ENCODE results near the gene DRAM1. TPM values are rescaled to one million over a fixed set of nuclear protein-coding genes. Genes with fewer than 3 reads are reported as not detected.

The DRAM1 gene
- total RNA-seq, 2 experiments from 2014 or later, result 4.1 to 4.9 TPM

DNA sequence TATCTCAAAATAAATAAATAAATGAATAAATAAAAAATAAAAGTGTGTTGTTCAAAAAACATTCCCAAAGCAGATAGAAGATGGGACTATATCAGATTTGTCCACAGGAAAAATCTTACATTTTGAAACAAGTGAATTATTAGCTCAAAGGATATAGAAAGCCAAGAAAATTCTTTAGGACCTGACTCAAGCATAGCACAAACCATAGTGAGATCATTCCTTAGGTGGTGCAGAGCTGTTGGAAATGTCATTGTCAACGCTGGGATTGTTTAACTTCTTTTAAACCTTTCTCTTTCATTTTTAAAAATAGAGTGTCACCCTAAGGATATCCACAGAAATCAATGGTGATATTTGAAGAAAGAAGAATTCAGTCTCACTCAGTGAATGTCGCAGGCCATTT is 43.5 kb downstream of the DRAM1 start:
- CTCF ChIA-PET, result no interaction called here
- no peak for DNase-seq
- intact Hi-C loops (cut with micrococcal nuclease), result no loop called here
- Mint-ChIP-seq H3K9me3 (no peaks in the 10 kb centered on the region), H3K27me3 (ENCODE audit: low read depth) (peaks cover 2% of the 10 kb centered on the region), H3K36me3 (ENCODE audit: low read depth) (peaks cover 3% of the 10 kb centered on the region), H3K27ac (no peak overlapping the region), H3K4me3 (no peak overlapping the region), H3K4me1 (ENCODE audit: low read depth) (peaks cover 10% of the 10 kb centered on the region)

DNA sequence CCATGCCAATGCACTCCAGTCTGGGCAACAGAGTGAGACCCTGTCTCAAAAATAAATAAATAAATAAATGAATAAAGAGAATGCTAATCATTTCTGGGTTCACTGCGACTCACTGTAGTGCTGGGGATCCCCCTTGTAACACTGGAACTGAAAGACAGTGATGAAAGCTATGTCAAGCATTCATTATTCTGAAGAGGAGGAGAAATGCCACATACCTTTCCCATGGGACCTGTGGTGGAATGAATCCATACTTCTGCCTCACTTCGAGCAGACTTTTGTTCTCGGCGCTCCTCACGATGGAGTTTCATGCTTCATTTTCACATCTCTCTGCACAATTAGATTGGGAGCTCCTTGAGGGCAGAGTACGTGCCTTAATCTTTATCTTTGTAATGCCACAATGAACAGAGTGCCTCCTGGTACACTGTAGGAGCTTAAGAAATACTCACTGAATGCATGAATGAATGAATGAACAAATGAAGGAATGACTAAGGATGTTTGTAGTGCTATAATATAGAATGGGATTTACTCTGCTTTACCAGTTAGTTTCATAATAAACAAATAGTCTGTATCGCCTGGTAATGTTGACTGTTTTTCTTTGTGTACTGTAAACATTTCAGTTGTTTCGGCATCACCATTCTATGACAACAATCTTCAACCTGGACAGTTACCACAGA is 45.8 kb downstream of the DRAM1 start:
- DNase-seq, result no peak
- Mint-ChIP-seq H3K27ac (no peak overlapping the region), H3K9me3 (no peaks in the 10 kb centered on the region), H3K36me3 (ENCODE audit: low read depth) (peaks cover 3% of the 10 kb centered on the region), H3K4me1 (ENCODE audit: low read depth) (peaks cover 4% of the 10 kb centered on the region), H3K27me3 (ENCODE audit: low read depth) (peaks cover 2% of the 10 kb centered on the region), H3K4me3 (no peak overlapping the region)
- intact Hi-C loops (cut with micrococcal nuclease), result no loop called here
- CTCF ChIA-PET, result no interaction called here

DNA sequence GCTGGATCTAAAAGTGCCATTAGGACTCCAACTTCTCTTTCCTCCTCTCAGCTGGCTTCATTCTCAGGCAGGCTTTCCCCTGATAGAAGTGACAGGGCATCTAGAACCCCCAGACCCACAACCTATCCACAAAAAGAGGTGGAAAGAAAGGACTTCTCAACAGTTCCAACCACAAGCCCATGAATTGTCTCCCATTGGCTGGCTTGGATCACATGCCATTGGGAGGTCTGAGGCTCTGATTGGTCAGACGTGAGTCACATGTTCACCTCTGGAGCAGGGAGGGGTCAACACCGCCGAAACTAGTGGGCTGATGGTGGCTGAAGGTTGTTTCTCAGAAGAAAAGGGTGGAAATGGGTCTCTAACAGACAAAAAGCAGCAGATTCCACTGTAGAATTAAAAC is 47.2 kb downstream of the DRAM1 start:
- H3K27ac Mint-ChIP-seq, result no peak overlapping the region
- peaks cover 2% of the 10 kb centered on the region for H3K27me3 Mint-ChIP-seq (ENCODE audit: low read depth)
- H3K4me1 Mint-ChIP-seq (ENCODE audit: low read depth), result peaks cover 4% of the 10 kb centered on the region
- no peaks in the 10 kb centered on the region for H3K9me3 Mint-ChIP-seq
- H3K4me3 Mint-ChIP-seq, result no peak overlapping the region
- no peak for DNase-seq
- intact Hi-C loops (cut with micrococcal nuclease), result no loop called here
- peaks cover 3% of the 10 kb centered on the region for H3K36me3 Mint-ChIP-seq (ENCODE audit: low read depth)
- CTCF ChIA-PET, result no interaction called here

DNA sequence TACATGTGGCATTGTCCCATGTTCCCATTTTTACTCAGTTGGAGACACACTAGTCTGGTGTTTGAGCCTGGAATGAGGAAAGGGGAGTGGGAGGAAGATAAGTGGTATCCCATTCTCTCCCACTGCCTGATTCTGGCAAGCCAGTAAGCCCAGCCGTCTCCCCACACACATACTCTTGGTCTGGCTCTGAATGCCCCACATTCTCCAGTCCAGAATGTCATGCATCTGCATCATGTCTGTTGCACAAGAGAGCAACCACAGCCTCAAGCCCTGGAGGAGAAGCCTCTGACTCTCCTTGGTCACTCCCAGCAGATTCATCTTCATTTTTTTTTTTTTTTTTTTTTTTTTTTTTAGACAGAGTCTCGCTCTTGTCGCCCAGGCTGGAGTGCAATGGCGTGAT is 48.0 kb downstream of the DRAM1 start:
- no peaks in the 10 kb centered on the region for H3K9me3 Mint-ChIP-seq
- H3K27me3 Mint-ChIP-seq (ENCODE audit: low read depth), result peaks cover 2% of the 10 kb centered on the region
- H3K4me1 Mint-ChIP-seq (ENCODE audit: low read depth), result peaks cover 4% of the 10 kb centered on the region

DNA sequence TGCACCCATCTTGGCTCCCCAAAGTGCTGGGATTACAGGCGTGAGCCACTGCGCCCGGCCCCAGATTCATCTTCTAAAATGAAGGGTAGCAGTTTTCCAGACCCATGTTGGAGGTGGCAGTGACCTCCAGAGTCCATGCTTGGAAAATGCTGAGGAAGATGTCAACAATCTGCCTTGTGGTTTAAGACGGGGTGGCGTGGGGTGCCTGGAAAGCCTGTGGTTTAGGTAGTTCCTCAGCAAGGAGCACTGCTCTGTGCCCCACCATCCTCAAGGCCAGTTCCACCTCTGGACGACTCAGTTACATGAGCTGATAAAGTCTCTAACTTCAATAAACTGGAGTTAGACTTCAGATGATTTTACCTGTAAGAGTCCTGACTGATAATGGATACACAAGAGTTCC is 48.6 kb downstream of the DRAM1 start:
- Mint-ChIP-seq H3K4me3 (no peak overlapping the region), H3K27me3 (ENCODE audit: low read depth) (peaks cover 5% of the 10 kb centered on the region)
- CTCF ChIA-PET, result no interaction called here

More for the DNA sequence above, 48.0 kb downstream of the DRAM1 start:
- Mint-ChIP-seq H3K4me3 (no peak overlapping the region), H3K36me3 (ENCODE audit: low read depth) (peaks cover 1% of the 10 kb centered on the region), H3K27ac (no peak overlapping the region)
- intact Hi-C loops (cut with micrococcal nuclease), result no loop called here
- CTCF ChIA-PET, result no interaction called here
- DNase-seq, result no peak

DNA sequence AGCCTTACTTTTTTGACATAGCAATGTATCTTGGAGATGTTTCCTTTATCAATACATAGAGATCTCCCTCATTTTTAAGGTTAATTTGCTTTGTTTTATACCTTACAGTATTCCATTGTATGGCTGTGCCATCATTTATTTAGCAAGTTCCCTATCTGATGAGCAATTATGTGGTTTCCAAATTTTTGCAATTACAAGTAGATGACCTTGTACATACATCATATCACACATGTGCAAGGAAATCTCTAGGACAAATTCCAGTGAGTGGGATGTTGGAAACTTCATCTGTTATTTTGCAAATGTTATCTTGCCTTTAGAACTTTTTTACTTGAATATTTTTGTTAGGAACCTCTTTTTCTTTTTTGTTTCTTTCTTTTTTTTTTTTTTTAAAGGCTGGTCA is 49.7 kb downstream of the DRAM1 start:
- H3K9me3 Mint-ChIP-seq, result no peaks in the 10 kb centered on the region
- DNase-seq, result no peak
- peaks cover 4% of the 10 kb centered on the region for H3K4me1 Mint-ChIP-seq (ENCODE audit: low read depth)
- H3K27ac Mint-ChIP-seq, result no peak overlapping the region
- CTCF ChIA-PET, result interaction anchor here (0.6 kb wide), 1 partner anchor 1024 kb away, joined by 3 read pairs; no protein-coding TSS in a partner anchor
- intact Hi-C loops (cut with micrococcal nuclease), result no loop called here
- peaks cover 8% of the 10 kb centered on the region for H3K27me3 Mint-ChIP-seq (ENCODE audit: low read depth)
- no peak overlapping the region for H3K4me3 Mint-ChIP-seq
- peaks cover 1% of the 10 kb centered on the region for H3K36me3 Mint-ChIP-seq (ENCODE audit: low read depth)

More for the DNA sequence above, 48.6 kb downstream of the DRAM1 start:
- no peaks in the 10 kb centered on the region for H3K9me3 Mint-ChIP-seq
- H3K27ac Mint-ChIP-seq, result no peak overlapping the region
- peaks cover 1% of the 10 kb centered on the region for H3K36me3 Mint-ChIP-seq (ENCODE audit: low read depth)
- intact Hi-C loops (cut with micrococcal nuclease), result no loop called here
- DNase-seq, result no peak
- peaks cover 4% of the 10 kb centered on the region for H3K4me1 Mint-ChIP-seq (ENCODE audit: low read depth)

DNA sequence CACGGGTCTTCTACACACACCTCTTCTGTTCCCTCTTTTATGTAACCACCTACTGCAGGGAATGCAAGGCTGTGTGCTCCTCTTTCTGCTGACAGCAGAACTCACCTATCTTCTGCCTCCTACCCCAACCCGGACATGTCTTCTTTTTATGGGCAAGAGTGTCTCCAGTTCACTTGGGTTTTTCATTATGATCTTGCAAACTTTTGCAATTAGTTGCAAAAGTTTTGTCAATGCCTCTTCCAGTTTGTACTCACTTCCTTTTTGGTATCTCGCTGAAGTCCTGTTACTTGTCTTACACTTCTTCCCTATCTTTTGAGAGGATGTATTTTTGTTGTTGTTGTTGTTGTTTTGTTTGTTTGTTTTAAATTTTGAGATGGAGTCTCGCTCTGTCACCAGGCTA is 50.6 kb downstream of the DRAM1 start:
- Mint-ChIP-seq H3K27me3 (ENCODE audit: low read depth) (peaks cover 10% of the 10 kb centered on the region), H3K27ac (no peak overlapping the region), H3K36me3 (ENCODE audit: low read depth) (peaks cover 1% of the 10 kb centered on the region), H3K4me1 (ENCODE audit: low read depth) (peaks cover 4% of the 10 kb centered on the region), H3K4me3 (no peak overlapping the region), H3K9me3 (no peaks in the 10 kb centered on the region)
- no peak for DNase-seq
- CTCF ChIA-PET, result no interaction called here
- intact Hi-C loops (cut with micrococcal nuclease), result no loop called here

DNA sequence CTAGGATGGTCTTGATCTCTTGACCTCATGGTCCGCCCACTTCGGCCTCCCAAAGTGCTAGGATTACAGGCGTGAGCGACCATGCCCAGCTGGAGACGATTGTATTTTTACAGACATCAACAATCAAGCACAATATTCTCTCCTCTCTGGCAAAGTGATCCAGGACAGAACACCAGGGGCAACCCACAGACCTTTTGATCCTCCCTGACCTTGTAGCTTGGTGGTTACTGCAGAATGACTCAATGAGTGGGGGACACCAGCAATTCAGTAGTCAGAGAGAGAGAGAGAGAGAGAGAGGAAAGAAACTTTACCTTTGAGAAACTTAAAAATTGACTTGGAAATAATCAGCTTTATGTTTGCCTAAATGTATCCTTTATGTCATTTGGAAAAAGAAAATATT is 51.2 kb downstream of the DRAM1 start:
- Mint-ChIP-seq H3K9me3 (no peaks in the 10 kb centered on the region), H3K27ac (no peak overlapping the region), H3K27me3 (ENCODE audit: low read depth) (peaks cover 10% of the 10 kb centered on the region), H3K4me1 (ENCODE audit: low read depth) (no peaks in the 10 kb centered on the region), H3K4me3 (no peak overlapping the region), H3K36me3 (ENCODE audit: low read depth) (peaks cover 1% of the 10 kb centered on the region)
- CTCF ChIA-PET, result no interaction called here
- no peak for DNase-seq
- intact Hi-C loops (cut with micrococcal nuclease), result no loop called here

DNA sequence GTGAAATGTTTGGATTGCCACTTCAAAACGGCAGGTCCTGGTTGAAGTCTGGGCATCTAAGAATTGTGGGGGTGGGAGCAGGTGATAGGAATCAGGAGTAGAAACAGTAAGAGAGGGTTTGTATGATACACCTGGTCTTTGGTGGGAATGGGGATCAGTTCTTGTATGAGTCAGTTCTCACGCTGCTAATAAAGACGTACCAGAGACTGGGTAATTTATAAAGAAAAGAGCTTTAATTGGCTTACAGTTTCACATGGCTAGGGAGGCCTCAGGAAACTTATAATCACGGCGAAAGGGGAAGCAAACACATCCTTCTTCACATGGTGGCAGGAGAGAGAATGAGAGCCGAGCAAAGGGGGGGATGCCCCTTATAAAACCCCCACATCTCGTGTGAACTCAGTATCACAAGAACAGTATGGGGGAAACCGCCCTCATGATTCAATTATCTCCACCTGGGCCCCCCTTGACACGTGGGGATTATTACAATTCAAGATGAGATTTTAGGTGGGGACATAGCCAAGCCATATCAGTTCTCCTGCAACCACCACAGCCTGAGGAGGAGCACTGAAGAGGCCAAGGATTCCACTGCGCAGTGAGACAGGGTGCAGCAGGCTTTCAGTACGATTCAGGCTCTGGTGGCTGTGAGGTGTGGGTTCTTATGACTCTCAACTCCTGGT is 52.1 kb downstream of the DRAM1 start:
- CTCF ChIA-PET, result interaction anchor here (0.6 kb wide), 1 partner anchor 12 kb away, joined by 3 read pairs; no protein-coding TSS in a partner anchor
- Mint-ChIP-seq H3K4me1 (ENCODE audit: low read depth) (no peaks in the 10 kb centered on the region), H3K9me3 (no peaks in the 10 kb centered on the region), H3K4me3 (no peak overlapping the region), H3K27me3 (ENCODE audit: low read depth) (peaks cover 12% of the 10 kb centered on the region), H3K36me3 (ENCODE audit: low read depth) (no peaks in the 10 kb centered on the region), H3K27ac (no peak overlapping the region)
- no peak for DNase-seq
- intact Hi-C loops (cut with micrococcal nuclease), result loop anchor here (10.0 kb wide), 1 partner anchor 265 kb away; the partner anchor contains the start of gene PMCH

DNA sequence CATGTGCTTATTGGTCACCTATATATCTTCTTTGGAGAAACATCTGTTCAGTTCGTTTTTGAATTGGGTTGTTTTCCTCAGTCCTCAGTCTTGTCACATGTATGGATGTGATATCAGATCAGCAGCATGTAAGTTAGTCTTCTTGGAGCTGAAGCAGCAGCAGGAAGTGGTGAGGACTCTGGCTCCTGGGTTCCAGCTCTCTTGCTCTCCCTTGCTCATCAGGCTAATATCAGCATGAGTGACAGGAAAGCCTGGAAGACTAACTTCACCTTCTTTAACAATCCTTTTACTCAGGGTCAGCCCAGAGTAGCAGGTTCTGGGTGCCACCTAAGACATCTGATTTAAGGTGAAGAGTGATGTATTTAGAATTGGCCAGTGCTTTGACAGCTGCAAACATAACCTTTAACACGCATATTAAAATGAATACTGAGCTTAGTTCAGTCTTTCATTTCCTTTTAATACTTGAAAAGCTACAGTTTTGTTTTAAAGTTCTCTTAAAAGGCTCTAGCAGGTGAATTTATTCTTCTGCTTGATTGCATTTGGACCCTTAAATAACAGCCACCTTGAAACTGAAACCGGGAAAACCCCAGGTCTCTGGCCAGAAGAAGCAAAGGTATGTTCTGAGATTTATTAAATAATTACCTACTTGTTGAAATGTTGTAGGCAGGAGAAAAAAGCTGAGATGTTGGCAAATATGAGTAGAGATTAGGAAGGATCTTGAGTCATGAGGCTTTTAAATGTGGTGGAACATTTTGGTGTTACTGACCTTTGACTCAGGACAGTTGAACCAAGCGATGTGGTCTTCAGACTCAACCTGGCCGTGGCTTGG is 54.3 kb downstream of the DRAM1 start:
- H3K36me3 Mint-ChIP-seq (ENCODE audit: low read depth), result no peaks in the 10 kb centered on the region
- H3K9me3 Mint-ChIP-seq, result no peaks in the 10 kb centered on the region
- H3K4me1 Mint-ChIP-seq (ENCODE audit: low read depth), result peaks cover 8% of the 10 kb centered on the region
- CTCF ChIA-PET, result no interaction called here
- peaks cover 12% of the 10 kb centered on the region for H3K27me3 Mint-ChIP-seq (ENCODE audit: low read depth)
- no peak overlapping the region for H3K4me3 Mint-ChIP-seq
- no peak overlapping the region for H3K27ac Mint-ChIP-seq
- intact Hi-C loops (cut with micrococcal nuclease), result loop anchor here (10.0 kb wide), 1 partner anchor 263 kb away; the partner anchor contains the start of gene PMCH
- DNase-seq, result no peak

DNA sequence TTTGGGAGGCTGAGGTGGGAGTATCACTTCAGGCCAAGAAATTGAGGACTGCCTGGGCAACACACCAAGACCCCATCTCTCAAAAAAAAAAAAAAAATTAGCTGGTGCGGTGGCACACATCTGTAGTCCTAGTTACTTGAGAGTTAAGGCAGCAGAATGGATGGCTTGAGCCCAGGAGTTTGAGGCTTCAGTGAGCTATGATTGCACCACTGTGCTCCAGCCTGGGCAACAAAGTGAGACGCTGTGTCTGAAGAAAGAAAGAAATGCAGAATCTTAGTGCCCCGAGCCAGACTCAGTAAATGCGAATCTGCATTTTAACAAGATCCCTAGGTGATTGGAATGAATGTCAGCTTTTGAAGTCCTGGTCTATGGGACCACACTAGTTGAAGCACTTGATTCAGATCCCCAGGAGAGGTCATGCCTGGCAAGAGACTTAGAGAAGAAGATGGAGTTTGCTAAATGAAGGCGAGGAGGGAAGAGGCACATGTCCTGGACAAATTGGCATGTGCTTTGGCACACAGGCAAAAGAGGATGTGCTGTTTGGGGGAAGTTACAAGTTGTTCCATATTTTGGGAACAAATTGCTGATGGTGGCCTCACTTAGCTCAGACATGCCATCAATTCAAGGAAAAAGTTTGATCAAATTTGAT is 56.6 kb downstream of the DRAM1 start:
- Mint-ChIP-seq H3K4me3 (no peak overlapping the region), H3K4me1 (ENCODE audit: low read depth) (peaks cover 9% of the 10 kb centered on the region), H3K36me3 (ENCODE audit: low read depth) (no peaks in the 10 kb centered on the region), H3K9me3 (no peaks in the 10 kb centered on the region), H3K27me3 (ENCODE audit: low read depth) (peaks cover 19% of the 10 kb centered on the region), H3K27ac (no peak overlapping the region)
- no peak for DNase-seq
- CTCF ChIA-PET, result interaction anchor here (0.8 kb wide), 1 partner anchor 94 kb away, joined by 3 read pairs; no protein-coding TSS in a partner anchor
- intact Hi-C loops (cut with micrococcal nuclease), result loop anchor here (10.0 kb wide), 1 partner anchor 261 kb away; the partner anchor contains the start of gene PMCH
